Posterior vena cava (tissue), 2 donors: ENCODE data around the gene TCP11. TPM values are rescaled to one million over a fixed set of nuclear protein-coding genes. Genes with fewer than 3 reads are reported as not detected.

Source experiments
- DNase-seq: peaks from one replicate; pipeline ENCODE4 v3.0.0-alpha.2; 2020; ENCODE audit warnings: low spot score
- intact Hi-C, 2 donors: fragments of 100-400 bp; cut with DNase I; formaldehyde crosslinking; loops; one replicate each; pipeline versions ENCODE4 v1.14.1 to v1.14.2; 2022 to 2023
- long read RNA-seq, 2 donors: library from polyadenylated mRNA; unstranded; transcript quantifications; one replicate each; pipeline ENCODE4 v2.0.0, GENCODE V29; 2020 to 2021
- total RNA-seq, 2 donors: library from RNA; stranded (reverse); fragmentation: NEBNext Ultra II Directional; extraction: Animal tissue kit (Norgen Biotek cat#: 25700); gene quantifications; one replicate each; pipeline ENCODE4 v1.2.1, GENCODE V29; 2021
- donor health status: DM: yes; HTN: yes; CAD: no.
- donor health status: DM: yes; HTN: yes; CAD: no.

The TCP11 gene
- total RNA-seq = not detected
- long read RNA-seq, donor 1 = 0 reads
- long read RNA-seq, donor 2 = 0 reads

DNA sequence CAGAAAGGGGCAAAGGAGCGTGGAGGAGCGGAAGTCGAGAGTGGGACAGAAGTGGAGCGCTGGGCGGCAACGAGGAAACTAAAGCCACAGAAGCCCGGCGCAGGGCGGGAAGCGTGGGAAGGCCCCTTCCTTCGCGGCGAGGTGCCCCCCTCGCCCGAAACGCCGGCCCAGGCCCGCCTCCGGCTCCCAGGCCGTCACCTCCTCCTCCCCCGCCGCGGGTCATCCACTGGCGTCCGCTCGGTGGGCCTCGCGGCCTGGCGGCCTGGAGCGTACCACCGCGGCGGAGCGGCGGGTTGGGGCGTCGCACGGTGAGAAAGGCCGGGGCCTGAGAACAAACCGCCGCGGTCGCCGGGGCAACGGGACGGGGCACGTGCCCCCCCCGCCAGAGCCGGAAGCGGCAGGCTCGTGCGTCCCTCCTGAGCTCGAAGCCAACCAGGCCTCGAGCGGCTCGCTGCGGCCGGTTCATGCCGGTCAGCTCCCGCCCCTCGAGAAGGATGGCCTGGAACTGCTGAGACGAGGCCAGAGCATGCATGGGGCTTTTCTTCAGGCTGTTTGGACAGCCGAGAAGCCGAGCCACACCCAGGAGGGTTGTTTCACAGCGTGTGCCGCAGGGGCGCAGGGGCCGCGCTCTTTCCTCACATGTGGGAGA, at the start of gene TCP11:
TSS of gene TCP11 (minus strand) at position 333 of the 649 bp plus-strand sequence. CDS start 469 bp downstream, outside the sequence.
- intact Hi-C loops = loop anchor here (2.0 to 5.0 kb wide), 2 partner anchors 154 kb away; no protein-coding TSS in a partner anchor
- DNase-seq = no peak

DNA sequence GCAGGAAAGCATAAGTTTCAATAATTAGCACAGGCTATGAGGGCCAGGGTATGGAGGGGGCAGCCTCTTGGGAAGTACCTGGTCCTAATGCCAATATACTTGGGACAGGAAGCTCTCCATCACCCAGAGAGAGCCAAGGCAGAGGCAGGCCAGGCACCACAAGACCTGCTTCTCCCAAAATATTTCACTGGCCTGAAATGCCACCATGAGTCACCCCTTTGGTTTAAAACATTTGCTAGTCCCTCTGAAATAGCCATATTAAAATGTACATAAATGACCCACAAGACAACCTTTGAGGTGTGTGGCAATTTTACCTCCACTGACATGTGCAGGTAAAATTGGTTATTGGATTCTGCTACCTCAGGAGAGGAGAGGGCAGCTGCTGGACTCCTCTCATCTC, 49.2 kb upstream of the TCP11 start:
- no peak for DNase-seq
- intact Hi-C loops = no loop called here

DNA sequence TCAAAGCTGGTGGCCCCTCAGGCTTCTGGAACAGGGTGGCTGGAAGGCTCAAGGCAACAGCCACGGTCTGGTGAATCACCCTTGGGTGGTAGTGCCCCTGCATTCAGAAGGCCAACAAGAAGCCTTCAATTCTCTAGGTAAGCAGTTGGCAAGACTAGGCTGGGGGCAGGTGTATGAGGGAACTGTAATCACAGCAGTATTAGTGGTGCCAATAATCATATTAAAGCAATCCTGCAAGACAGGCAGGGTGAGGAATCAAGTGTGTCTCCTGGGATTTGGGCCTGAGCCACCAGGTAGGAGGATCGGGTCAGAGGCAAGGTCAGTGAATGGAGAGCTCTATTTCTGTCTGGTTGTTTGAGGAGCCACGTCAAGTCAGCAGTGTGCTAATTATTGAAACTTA, 47.7 kb upstream of the TCP11 start:
- intact Hi-C loops = no loop called here
- DNase-seq = no peak

DNA sequence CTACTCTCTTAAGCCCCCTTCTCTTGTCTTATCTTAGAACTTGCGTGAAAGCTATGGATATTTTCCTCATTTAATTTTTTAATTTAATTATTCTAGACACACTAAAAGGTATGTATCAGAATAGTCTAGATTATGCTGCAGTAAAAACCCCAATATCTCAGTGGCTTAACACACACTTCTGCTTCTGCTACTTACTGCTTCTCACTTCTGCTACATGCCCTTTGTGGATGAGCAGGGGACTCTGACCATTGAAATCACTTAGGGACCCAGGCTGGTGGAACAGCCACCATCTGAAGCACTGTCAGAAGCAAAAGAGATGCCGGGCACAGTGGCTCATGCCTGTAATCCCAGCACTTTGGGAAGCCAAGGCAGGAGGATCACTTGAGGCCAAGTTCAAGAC, 45.4 kb upstream of the TCP11 start:
- no peak for DNase-seq
- intact Hi-C loops = no loop called here

DNA sequence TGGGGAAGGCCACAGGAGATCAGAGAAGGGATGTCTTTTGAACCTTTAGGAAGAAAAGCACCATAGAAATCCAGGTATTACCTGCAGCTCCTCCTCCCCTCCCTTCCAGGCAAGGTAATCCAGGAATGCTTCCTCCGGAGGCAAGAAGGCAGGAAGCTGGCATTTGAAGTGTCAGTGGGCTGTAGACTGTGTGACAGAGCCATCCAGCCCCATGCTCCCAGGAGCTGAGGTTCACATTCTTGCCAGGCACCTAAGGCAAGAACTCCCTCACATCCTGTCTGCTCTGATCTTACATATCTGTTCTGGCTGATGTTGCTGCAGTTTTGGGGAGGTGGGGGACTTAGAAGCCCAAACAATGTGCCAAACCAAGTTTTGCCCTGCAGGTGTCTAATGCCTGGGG, 44.8 kb upstream of the TCP11 start:
- intact Hi-C loops = no loop called here
- DNase-seq = no peak

DNA sequence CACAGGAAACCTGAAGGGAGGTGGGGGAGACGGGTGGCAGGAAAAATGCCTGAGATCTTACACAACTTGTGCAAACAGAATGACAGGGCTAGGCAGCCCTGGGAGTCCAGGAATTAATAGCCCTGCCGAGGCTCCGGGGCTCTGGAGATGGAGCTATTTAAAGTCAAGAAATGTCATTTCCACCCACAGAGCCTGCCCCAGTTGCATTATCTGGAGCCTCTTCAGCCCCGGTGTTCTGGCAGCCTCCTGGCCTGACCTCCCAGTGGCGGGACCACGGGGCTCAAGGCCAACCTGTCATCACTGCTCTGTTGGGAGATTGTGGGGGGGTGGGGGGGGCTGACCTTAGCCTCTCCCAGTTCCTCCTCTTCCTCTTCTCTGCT, 44.2 kb upstream of the TCP11 start:
- intact Hi-C loops = no loop called here
- no peak for DNase-seq

DNA sequence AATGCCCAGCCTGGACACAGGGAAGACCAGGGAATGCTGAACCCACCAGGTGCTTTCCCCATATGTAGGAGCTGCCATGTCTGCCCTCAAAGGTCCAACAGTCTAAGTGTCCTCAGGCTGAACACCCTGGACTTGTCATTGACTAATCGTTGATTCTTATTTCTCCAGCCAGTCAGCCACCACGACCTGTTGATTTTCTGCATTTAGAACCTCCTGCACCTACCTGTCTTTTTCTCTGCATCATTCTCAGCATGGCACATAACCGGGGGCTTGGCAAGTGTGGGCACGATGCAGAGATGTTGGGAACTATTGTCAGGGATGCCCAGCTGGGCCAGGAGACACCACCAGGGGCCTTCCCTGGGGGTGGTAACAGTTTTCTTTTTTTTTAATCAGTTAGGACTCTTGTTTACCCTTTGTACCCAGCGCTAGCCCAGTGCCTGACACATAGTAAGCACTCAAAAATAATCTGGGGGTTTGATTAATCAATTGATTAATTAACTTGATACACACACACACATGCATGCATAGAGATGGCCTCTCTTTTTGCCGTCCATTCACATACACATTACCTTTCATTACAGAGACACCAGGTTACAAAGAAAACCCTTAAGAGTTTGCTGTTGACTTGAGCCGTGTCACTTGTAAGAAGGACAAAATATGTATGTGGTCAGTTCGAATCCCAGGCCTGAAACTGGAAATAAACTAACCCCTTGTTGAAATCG, 43.6 kb upstream of the TCP11 start:
- DNase-seq = no peak
- intact Hi-C loops = no loop called here

DNA sequence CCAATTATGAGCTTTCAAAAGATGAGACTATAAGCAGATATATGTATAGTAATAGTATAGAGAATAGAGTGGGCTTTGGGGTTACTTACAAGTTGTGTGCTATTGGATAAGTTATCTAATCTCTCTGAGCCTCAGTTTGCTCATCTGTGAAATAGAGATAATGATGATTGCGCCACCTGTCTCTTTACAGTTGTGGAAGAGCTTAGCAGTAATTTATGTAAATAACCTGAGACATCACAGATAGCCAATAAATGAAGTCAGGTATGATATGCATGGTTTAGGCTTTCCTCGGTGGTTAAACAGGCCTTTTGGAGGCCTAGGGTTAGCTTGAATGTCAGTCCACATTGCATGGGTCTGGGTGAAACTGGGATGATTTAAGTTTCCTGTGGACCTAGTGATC, 42.8 kb upstream of the TCP11 start:
- intact Hi-C loops = no loop called here
- DNase-seq = no peak

DNA sequence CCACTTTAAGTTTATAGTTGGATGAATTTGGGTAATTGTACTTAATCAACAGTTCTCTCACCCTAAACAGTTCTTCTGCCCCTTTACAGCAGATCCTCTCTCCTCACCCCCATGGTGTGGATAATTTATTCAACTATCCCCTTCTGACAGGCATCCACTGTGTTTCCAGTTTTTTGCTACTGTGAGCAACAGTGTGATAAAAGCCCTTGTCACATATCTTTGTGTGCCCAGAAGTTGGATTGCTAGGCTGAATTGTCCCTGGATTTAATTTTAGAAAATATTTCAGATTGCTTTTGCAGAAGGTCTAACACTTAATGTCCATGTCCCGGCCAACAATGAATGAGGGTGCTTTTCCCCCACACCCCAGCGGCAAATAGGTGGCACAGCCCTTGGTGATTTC, 42.1 kb upstream of the TCP11 start:
- intact Hi-C loops = no loop called here
- no peak for DNase-seq

DNA sequence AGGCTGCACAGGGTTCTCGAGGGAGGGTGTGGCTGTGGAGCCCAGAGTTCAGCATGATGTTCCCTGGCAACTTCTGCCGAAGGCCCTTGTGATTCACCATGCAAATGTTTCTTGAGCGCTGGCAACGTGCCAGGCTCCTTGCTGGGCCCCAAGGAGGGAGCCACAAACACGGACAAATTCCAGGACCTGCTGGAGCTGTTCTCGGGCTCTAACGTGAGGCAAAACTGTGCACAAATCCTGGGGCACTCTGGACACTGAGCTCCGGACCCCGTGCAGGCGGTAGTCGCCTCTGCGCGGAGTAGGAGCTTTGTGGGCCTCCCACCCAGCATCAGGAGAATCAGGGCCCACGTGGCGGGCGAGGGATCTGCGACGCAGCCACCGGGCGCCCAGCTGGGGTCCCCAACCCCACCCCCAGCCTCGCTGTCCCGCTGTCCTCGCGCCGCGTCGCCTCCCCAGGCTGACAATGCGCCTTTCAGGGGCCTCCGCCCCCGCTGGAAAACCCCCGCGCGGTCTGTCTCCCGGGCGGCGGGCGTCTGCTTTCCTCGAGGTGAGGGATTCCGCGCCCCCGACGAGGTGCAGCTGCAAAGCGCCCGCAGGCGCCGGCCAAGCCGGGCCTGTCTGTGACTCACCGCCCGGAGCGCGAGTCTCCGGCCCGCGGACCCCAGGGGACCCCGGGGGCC, 40.9 kb upstream of the TCP11 start:
- intact Hi-C loops = no loop called here
- peak; percentile 92 for DNase-seq

DNA sequence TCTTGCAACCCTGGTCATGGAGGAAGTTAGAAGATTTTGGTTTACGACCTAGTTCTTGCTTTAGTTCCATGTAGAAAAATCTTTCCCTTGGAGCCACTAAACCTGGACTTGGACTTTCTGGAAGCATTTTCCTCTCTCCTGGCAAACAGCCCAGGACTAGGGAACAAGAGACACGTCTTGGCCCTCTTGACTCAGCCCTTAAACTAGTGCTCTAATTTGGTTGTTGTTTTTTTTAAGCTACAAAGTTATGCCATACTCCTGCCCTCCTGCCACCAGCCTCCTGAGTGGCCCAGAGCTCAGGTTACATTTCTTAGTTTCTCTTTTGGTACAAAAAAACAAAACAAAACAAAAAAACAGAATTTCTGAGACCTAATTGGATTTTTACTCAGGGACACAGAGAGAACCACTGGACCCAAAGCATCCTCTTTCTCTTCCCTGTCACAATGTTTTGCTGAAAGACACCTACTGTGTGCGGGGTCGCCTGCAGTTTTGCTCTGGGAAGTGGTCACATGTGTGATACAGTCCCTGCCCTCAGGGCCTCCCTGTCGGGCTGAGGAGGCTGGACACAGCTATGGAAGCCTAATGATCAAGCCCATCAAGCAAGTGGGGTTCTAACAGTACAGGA, 40.3 kb upstream of the TCP11 start:
- no peak for DNase-seq

DNA sequence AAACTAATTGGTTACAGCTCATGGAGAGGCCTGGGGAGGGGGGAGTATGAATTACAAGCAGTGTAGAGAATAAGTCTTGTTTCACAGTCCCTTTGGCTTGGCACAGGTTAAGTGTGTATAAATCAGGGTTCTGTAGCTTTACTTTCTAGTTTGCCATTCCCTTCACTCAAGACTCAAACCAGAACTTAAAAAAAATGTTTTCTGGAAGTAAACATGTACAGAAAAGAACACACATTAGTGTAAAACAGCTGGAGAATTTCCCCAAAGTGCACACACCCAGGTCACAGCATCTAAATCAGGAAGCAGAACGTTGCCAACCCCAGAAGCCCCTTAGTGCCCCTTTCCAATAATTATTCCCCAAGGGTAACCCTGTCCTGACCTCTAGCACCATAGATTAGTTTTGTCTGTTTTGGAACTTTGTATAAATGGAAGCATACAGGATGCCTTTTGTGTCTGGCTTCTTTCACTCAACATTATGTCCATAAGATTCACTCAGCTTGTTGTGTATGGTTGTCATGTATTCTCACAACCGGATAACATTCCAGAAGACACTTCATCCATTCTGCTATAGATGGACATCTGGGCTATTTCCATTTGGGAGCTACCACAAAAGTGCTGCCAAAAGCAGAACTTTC, 38.9 kb upstream of the TCP11 start:
- intact Hi-C loops = no loop called here
- DNase-seq = no peak

More for the DNA sequence above, 40.3 kb upstream of the TCP11 start:
- intact Hi-C loops = no loop called here

DNA sequence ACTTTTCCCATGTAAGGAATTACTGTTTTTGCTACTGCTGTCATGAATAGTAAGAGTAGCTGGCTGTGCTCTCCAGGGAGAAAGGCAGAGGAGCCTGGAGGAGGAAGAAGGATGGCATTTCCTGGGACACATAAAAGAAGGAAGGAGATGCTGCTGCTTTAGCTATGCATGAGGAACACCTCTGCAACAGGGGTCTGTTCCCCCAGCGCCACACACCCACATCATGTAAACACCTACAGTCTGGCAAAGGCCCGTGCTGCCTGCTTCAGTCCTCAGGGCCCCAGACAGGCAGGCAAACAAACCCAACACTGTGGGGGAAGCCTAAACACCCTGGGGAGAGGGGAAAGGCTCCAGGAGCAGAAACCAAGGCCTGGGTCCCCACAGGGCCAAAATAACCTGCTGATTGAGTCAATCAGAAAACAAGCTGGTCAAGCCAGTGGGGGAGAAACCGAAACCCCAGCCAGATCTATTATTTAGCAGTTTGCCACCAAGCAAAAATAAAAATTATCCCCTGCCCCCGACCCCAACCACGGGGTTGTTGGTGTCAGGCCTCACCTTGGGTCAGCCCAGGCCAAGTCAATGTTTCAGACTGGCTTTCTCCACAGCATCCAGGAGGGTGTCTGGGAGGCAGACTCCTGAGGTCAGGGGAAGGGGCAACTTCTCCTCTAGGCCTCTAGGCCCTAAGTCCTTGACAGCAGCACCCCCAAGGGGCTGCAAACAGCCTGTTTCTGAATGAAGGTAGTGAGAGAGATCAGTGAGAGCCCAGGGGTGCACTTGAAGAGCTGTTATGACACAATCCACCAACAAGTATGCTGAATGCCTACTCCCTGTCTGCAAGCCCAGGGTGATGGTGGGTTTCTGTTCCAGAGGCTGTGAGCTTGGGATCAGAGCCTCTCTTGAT, 38.0 kb upstream of the TCP11 start:
- intact Hi-C loops = no loop called here
- DNase-seq = peak; percentile 28

DNA sequence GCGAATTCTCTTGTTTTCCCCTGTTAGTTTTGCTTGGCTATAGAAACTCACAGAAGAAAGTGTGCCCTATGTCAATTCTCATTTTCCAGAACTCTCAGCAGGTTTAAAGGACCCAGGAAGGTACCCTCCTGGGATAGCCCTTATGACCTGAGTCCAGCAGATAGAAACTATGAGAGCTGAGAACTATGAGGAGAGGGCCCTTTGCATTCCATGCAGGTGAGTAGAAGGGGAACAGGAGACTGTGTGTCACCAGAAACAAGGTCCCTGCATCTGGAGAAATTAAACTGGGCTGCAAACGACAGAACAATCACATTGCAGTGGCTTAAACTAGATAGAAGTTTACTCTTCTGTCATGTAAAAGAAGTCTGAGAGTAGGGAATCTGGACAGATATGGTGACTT, 36.9 kb upstream of the TCP11 start:
- DNase-seq = no peak
- intact Hi-C loops = no loop called here

DNA sequence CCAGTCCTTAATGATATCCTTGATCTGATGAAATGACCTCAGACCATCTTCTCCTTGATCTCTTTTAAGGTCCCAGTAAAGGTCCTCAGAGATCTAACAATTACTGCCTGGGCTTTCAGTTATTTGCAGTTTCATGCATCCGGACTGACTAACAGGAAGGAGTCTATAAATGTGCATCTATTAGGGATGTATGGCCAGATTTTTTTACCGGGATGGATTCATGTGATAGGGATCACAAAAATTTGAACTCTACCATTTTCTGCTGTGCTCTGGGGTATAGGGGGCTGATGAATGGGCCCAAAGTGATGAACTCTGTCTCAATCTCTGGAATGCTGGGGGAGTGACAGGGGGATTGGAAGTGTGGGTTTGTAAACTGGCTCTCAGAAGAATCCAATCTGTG, 36.5 kb upstream of the TCP11 start:
- DNase-seq = no peak
- intact Hi-C loops = no loop called here

DNA sequence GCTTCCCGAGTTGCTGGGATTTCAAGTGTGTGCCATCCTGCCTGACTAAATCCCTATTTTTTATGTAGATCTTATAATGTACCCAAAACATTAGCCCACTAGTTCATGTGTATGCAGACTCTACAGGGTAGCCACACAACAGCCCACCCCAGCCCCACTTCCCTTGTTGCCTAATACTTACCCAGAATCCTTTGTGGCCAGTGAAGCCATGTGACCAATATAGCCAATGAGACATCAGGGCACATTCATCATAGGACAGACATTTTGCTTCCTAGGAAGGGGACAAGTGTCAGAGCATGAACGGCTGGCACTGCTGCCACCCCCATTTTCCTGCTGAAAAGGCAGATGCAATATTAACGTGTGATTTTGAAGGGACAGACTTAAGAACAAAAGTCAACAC, 36.0 kb upstream of the TCP11 start:
- intact Hi-C loops = no loop called here
- DNase-seq = no peak

DNA sequence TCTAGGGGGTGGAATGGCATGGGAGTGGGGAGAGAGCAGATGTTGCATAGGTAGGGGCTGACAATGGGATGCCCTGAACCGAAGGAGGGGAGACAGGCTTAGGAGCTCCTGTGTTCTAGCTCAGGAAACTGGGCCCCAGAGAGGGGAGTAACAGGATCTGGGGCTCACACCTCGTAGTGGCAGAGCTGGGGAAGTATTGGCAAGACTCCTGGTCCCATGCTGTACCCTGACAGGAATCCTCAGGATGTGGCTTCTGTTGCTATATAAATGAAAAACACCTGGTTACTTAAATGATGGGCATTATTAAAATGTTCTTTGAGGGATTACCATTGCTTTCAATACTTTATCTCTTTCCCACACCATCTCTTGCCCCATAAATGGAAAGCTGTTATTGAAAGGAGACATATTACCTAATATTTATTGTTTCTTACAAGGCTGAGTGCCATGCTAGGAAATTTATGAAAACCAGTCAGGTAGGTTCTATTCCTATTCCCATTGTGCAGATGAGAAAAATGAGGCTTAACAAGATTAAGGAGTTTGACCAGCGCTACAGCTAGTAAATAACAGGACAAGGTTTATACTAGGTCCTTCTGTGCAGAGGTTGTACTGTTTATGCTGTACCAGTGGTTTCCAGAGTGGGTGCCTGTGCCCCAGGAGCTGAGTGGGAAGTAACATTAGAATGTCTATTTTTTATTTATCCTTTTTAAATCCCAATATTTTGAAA, 35.3 kb upstream of the TCP11 start:
- DNase-seq = no peak
- intact Hi-C loops = no loop called here

DNA sequence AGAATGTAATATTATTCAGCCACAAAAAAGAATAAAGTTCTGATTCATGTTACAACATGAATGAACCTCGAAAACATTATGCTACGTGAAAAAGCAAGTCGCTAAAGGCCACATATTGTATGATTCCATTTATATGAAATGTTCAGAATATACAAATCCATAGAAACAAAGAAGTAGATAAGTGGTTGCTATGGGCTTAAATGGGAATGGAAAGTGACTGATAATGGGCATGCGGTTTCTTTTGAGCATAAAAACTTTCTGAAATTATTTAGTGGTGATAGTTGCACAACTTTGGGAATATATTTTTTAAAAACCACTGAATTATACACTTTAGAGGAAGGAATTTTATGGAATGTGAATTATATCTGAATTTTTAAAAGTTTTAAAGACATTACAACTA, 33.4 kb upstream of the TCP11 start:
- intact Hi-C loops = loop anchor here in 1 of 2 donors (5.0 kb wide), 1 partner anchor 467 kb away; no protein-coding TSS in a partner anchor
- no peak for DNase-seq
